HG03558 (cell line): ENCODE data around the gene AAK1.
"Not testable (repeated sequence)": the region's sequence is repeated elsewhere in the genome, so short reads cannot be mapped to it uniquely, and the experiment has no call there.

Experiments used
- ATAC-seq: cut with Tn5 transposase; IDR thresholded peaks from one replicate; pipeline ENCODE4 v1.9.1; 2021; ENCODE audit warnings: moderate number of reproducible peaks; ENCODE audit not compliant: unreplicated experiment; ENCODE audit errors: extremely low read depth

Gene AAK1

GRCh38 chr2:69660637-69661036, 17.1 kb upstream of the AAK1 start:
- no peak for ATAC-seq

DNA sequence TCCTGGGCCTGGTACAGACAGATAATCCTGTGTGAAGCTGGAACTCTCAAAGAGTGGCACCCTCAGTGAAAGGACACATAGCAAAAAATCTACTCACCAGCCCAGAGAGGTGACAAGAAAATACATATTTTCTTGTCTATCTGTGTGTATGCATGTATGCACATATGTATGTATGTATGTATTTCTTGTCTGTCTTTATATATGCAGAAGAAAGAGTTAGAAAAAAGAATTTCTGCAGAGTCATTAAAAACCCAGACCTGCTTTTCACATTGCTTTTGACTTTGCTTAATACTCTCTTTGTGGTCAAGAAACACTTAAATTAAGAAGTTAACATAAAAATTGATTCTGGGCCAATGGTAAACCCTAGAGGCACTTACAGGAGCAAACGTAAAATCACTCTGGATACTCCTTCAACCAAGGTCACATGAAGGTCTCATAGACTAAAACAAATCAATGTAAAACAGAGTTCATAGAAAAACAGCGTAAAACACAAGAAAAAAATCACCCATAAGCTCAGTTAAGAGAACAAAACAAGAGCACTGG, 16.5 kb upstream of the AAK1 start:
- ATAC-seq, result no peak

- no peak for ATAC-seq
Observed at GRCh38 chr2:69659349-69659748, 15.8 kb upstream of the AAK1 start.

DNA sequence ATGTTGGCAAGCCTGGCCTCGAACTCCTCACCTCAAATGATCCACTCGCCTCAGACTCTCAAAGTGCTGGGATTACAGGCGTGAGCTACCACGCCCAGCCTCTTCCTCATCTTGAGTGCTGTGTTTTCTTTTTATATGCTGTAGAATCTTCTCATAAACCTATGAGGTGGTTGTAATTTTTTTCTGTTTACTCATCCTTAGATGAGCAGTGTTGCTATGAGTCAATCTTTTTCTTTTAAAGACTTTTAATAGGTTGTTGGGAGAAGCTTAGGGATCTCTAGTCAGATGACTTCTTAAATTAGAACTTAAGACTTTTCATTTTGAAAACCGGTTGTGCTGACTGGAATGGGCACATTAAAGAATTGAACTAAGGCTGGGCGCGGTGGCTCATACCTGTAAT, 8.7 kb upstream of the AAK1 start:
- no peak for ATAC-seq

- not testable (repeated sequence) for ATAC-seq
Observed at GRCh38 chr2:69647196-69647595, 3.7 kb upstream of the AAK1 start.

DNA sequence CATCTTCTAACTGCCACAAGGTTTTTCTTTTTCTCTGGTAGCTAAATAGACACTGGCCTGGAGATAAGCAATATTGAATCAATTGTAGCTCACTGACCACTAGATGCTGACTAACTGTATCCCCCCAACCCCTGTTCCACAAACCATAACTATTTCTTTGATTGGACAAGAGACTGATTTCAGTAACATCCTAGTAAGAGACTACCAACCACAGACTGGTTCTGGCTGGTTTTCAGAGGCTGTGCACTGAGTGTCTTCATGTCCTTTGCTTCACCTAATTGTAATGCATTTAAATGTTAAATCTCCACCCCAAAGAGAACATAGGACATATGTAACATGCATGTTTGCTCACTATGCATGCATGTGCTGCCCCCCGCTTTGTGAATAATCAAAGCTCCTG, 3.2 kb upstream of the AAK1 start:
- no peak for ATAC-seq

DNA sequence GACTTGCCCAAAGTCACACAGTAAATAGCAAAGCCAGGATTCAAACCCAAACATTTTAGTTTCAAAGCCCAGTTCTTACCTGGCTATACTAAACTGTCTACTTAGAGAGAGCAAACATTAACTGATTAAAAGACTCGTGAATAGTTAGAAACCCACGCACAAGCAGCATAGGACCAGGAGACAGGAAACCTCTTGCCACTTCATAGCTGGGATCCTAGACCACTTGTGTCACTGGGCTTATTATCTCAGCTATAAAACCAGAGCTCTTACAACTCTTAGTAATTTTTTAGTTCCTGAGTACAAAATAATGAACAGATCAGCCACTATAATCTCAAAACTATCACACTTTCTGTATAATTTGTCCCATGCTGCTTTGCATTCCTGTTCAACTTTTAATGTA, 2.4 kb upstream of the AAK1 start:
- ATAC-seq, result no peak

GRCh38 chr2:69645031-69645431, 1.5 kb upstream of the AAK1 start:
- no peak for ATAC-seq

DNA sequence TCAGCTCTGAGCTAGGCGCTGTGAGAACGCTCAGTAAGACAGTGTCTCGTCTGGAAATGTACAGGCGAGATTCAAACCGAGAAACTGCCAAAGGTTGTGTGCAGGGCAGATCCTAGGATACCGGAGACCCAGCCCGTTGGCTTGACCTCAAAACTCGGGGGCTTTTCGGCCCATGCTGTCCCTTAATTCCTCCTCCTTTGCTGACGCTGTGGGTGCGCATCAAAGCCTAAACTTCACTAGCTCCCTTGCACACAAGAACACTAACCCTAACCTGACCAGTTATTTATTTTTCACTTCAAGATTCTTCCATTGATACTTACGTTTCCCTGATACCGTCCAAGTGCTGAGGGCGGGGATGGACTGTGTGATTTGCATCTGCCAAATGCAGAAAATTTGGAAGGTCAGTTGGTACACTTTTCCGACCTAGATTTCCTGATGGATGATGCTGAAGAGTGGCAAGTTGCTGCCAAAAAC, 1.0 kb upstream of the AAK1 start:
- no peak for ATAC-seq

GRCh38 chr2:69642709-69643601, 584 bp downstream of the AAK1 start:
- ATAC-seq, result no peak

- ATAC-seq, result no peak
Observed at GRCh38 chr2:69641887-69642708, 1.4 kb downstream of the AAK1 start.

- no peak for ATAC-seq
Observed at GRCh38 chr2:69641471-69641870, 2.1 kb downstream of the AAK1 start.

GRCh38 chr2:69639266-69639665, 4.3 kb downstream of the AAK1 start:
- no peak for ATAC-seq

GRCh38 chr2:69638630-69639029, 4.9 kb downstream of the AAK1 start:
- no peak for ATAC-seq

- no peak for ATAC-seq
Observed at GRCh38 chr2:69637923-69638322, 5.6 kb downstream of the AAK1 start.

GRCh38 chr2:69636395-69636794, 7.1 kb downstream of the AAK1 start:
- no peak for ATAC-seq

DNA sequence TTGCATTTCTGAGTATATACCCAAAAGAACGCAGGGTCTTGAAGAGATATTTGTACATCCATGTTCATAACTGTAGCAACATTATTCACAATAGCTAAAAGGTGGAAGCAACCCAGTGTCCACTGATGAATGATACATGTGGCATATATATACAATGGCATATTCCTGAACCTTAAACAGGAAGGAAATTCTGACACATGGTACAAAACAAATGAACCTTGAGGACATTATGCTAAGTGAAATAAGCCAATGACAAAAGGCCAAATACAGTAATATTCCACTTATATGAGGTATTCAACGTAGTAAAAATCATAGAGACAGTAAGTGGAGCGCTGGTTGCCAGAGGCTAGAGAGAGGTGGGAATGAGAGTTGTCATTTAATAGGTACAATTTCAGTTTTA, 8.1 kb downstream of the AAK1 start:
- ATAC-seq, result no peak

GRCh38 chr2:69634196-69634821, 9.2 kb downstream of the AAK1 start:
- ATAC-seq, result no peak

DNA sequence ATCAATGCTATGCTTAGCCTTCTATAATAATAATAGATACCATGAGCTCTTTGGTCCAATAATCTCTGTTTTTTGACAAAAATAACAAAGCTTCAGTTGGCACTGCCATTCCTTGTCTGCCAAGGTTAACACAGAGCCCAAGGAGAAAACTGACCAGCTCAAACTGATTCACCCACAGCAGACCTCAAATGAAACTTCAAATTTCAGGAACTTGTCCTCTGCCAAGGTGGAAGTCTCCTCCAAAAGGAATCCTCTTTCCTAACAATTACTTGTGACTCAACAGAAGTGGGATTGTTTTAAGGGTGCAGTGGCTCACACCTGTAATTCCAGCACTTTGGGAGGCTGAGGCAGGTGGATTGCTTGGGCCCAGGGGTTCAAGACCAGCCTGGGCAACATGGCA, 12.1 kb downstream of the AAK1 start:
- no peak for ATAC-seq

DNA sequence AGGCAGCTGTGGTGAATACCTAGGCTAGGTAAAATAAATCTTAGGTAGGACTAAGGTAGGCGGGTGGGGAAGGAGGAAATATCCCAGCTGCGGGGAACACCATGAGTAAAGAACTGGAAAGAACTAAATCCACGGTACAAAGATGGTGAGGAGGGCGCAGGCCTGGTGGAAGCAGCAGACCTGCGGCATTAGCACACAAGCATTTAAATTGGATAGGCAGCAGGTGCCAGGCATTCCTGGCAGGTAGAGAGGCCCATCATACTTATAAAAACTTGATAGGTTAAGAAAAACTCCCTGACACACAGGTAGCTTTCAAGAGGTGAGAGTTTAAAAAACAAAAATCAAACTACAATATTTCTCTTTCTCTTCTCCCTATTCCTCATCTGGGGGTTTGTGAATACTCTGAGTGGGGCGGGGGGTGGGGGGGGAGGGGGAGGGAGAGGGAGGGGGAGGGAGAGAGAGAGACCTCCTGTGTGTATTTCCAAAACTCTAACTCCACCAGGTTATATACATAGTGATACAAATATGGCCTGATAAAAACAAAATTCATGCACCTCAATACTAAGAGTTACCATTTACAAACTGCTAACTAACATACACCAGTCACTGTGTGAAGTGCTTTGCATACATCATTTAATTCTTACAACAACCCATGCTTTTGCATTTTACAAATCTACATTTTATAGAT, 13.5 kb downstream of the AAK1 start:
- no peak for ATAC-seq
